ENCODE data around the gene MBTD1. TPM values are rescaled to one million over a fixed set of nuclear protein-coding genes. Genes with fewer than 3 reads are reported as not detected.
"Not testable (repeated sequence)": the region's sequence is repeated elsewhere in the genome, so short reads cannot be mapped to it uniquely, and the experiment has no call there.

The MBTD1 gene
- total RNA-seq (2014; rRNA removed; shearing (Covaris generic); ENCODE audit: low replicate concordance) = 3.9 and 12.0 TPM in 2 replicates

- in situ Hi-C loops (cut with HindIII; ENCODE audit: low pct_unique_long_range_greater_than_20kb, low sequenced_read_pairs) = no loop called here
- peak; percentile 96 for DNase-seq (ENCODE audit: low read depth)
Measured at GRCh38 chr17:51259564-51260236, at the start of gene MBTD1. TSS of gene MBTD1 (minus strand) at chr17:51260049. CDS start at chr17:51225161, 34,888 bp downstream.

GRCh38 chr17:51305182-51305581 lies 45.3 kb upstream of the MBTD1 start:
- no peak for DNase-seq (ENCODE audit: low read depth)
- in situ Hi-C loops (cut with HindIII; ENCODE audit: low pct_unique_long_range_greater_than_20kb, low sequenced_read_pairs) = no loop called here

GRCh38 chr17:51299859-51300258 lies 40.0 kb upstream of the MBTD1 start:
- in situ Hi-C loops (cut with HindIII; ENCODE audit: low pct_unique_long_range_greater_than_20kb, low sequenced_read_pairs) = no loop called here
- no peak for DNase-seq (ENCODE audit: low read depth)

GRCh38 chr17:51298508-51299371 lies 38.9 kb upstream of the MBTD1 start:
- in situ Hi-C loops (cut with HindIII; ENCODE audit: low pct_unique_long_range_greater_than_20kb, low sequenced_read_pairs) = no loop called here

GRCh38 chr17:51294338-51294737 lies 34.5 kb upstream of the MBTD1 start:
- in situ Hi-C loops (cut with HindIII; ENCODE audit: low pct_unique_long_range_greater_than_20kb, low sequenced_read_pairs); DNase-seq (ENCODE audit: low read depth): not testable (repeated sequence)

More at GRCh38 chr17:51298508-51299371, 38.9 kb upstream of the MBTD1 start:
- peak; percentile 30 for DNase-seq (ENCODE audit: low read depth)

GRCh38 chr17:51289696-51290111 lies 29.9 kb upstream of the MBTD1 start:
- DNase-seq (ENCODE audit: low read depth) = no peak
- in situ Hi-C loops (cut with HindIII; ENCODE audit: low pct_unique_long_range_greater_than_20kb, low sequenced_read_pairs) = no loop called here

- in situ Hi-C loops (cut with HindIII; ENCODE audit: low pct_unique_long_range_greater_than_20kb, low sequenced_read_pairs) = no loop called here
- DNase-seq (ENCODE audit: low read depth) = no peak
Measured at GRCh38 chr17:51287412-51287811, 27.6 kb upstream of the MBTD1 start.

GRCh38 chr17:51279183-51279582 lies 19.3 kb upstream of the MBTD1 start:
- DNase-seq (ENCODE audit: low read depth) = no peak
- in situ Hi-C loops (cut with HindIII; ENCODE audit: low pct_unique_long_range_greater_than_20kb, low sequenced_read_pairs) = no loop called here

- in situ Hi-C loops (cut with HindIII; ENCODE audit: low pct_unique_long_range_greater_than_20kb, low sequenced_read_pairs) = no loop called here
- DNase-seq (ENCODE audit: low read depth) = no peak
Measured at GRCh38 chr17:51275381-51275780, 15.5 kb upstream of the MBTD1 start.

- no peak for DNase-seq (ENCODE audit: low read depth)
- in situ Hi-C loops (cut with HindIII; ENCODE audit: low pct_unique_long_range_greater_than_20kb, low sequenced_read_pairs) = no loop called here
Measured at GRCh38 chr17:51272812-51273211, 13.0 kb upstream of the MBTD1 start.

GRCh38 chr17:51270636-51271035 lies 10.8 kb upstream of the MBTD1 start:
- DNase-seq (ENCODE audit: low read depth) = no peak
- in situ Hi-C loops (cut with HindIII; ENCODE audit: low pct_unique_long_range_greater_than_20kb, low sequenced_read_pairs) = no loop called here

GRCh38 chr17:51269991-51270390 lies 10.1 kb upstream of the MBTD1 start:
- DNase-seq (ENCODE audit: low read depth) = no peak

GRCh38 chr17:51264466-51264865 lies 4.6 kb upstream of the MBTD1 start:
- in situ Hi-C loops (cut with HindIII; ENCODE audit: low pct_unique_long_range_greater_than_20kb, low sequenced_read_pairs) = not testable (repeated sequence)

More at GRCh38 chr17:51269991-51270390, 10.1 kb upstream of the MBTD1 start:
- in situ Hi-C loops (cut with HindIII; ENCODE audit: low pct_unique_long_range_greater_than_20kb, low sequenced_read_pairs) = no loop called here

GRCh38 chr17:51263006-51263405 lies 3.2 kb upstream of the MBTD1 start:
- no peak for DNase-seq (ENCODE audit: low read depth)
- in situ Hi-C loops (cut with HindIII; ENCODE audit: low pct_unique_long_range_greater_than_20kb, low sequenced_read_pairs) = no loop called here

More at GRCh38 chr17:51264466-51264865, 4.6 kb upstream of the MBTD1 start:
- peak; percentile 33 for DNase-seq (ENCODE audit: low read depth)

GRCh38 chr17:51261024-51261963 lies 1.4 kb upstream of the MBTD1 start:
- in situ Hi-C loops (cut with HindIII; ENCODE audit: low pct_unique_long_range_greater_than_20kb, low sequenced_read_pairs) = no loop called here
- no peak for DNase-seq (ENCODE audit: low read depth)

- in situ Hi-C loops (cut with HindIII; ENCODE audit: low pct_unique_long_range_greater_than_20kb, low sequenced_read_pairs) = no loop called here
- DNase-seq (ENCODE audit: low read depth) = peak; percentile 98
Measured at GRCh38 chr17:51260237-51261023, 581 bp upstream of the MBTD1 start, which contains the start of gene UTP18. TSS of gene UTP18 (plus strand) at chr17:51260546. CDS start at chr17:51260585, 39 bp downstream.

GRCh38 chr17:51258756-51259563 lies 889 bp downstream of the MBTD1 start:
- in situ Hi-C loops (cut with HindIII; ENCODE audit: low pct_unique_long_range_greater_than_20kb, low sequenced_read_pairs) = no loop called here
- peak; percentile 19 for DNase-seq (ENCODE audit: low read depth)

Measured in Caki2 (cell line).